NCI-H2081 treated with DMSO at 0.1 percent for 48 hours (cell line): ENCODE measurements around the gene SCUBE1.

Experiments
- DNase-seq: peaks from one replicate; lab custom pipeline; 2025; lab: John Stamatoyannopoulos, UW

SCUBE1 gene

DNA sequence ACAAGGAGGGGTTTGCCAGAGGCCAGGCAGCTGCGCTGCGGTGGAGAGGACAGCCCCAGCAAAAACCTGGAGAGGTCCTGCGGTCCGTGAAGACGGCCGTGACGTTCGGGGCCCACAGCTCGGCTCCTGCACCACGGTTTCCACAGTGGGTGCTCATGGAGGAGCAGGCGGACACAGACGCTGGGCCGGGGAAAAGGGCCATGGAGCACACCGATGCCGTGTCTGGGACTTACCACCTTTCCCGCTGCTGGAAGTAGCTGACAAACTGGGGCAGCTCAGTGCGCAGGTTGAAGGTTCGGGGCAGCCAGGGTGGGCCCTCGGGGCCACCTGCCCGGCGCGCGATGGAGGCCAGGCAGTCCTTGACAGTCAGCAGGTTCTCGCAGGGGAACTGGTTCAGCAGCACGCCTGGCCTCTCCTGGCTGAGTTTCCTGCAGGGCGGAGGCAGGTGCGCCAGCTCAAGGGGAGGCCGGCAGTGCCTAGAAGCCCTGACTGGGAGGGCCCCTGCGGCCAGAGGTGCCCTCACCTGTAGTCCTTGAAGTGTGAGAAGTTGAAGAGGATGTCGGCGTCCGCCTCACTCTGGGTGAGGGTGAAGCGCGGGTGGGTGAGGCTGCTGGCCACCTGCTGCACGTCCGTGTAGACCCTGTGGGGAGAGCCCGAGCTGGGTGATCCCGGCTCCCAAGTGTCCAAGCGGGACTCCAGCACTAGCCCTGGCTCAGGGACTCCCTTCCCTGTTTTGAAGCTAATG is 169.0 kb downstream of the SCUBE1 start:
- DNase-seq: no peak

DNA sequence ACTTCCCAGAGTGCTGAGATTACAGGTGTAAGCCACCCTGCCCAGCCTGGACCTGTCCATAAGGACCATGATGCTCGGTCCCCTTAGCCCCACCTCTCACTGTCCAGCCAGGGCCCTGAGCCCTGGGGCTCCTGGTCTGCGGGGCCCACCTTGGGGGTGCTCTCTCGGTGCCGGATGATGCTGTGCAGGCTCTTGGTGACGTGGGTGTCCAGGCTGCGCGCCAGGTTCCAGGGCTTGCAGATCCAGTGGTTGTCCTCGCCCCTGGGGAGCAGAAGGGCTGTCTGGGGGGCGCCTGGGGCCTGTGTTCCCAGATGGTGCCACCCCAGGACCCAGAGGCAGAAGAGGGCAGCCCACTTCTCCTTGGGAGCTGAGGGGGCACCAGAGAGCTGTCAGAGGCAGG is 169.6 kb downstream of the SCUBE1 start:
- no peak for DNase-seq

DNA sequence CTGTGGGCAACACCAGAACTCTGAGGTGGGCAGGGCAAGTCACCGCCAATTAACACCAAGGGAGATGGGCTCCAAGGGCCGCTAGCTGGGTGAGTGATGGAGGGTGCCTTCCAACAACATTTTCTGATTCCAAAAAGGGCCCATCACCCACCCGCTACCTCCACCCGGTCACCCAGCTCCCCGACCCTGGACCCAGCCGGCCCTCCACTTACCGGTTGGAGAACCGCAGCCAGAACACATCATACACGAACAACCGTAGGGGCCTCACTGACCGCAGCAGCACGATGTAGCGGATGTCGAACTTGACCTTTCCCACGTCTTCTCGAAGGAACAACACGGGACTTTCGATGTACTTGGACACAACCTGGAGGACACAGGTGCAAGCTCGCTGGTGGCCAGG is 171.0 kb downstream of the SCUBE1 start:
- DNase-seq: no peak

DNA sequence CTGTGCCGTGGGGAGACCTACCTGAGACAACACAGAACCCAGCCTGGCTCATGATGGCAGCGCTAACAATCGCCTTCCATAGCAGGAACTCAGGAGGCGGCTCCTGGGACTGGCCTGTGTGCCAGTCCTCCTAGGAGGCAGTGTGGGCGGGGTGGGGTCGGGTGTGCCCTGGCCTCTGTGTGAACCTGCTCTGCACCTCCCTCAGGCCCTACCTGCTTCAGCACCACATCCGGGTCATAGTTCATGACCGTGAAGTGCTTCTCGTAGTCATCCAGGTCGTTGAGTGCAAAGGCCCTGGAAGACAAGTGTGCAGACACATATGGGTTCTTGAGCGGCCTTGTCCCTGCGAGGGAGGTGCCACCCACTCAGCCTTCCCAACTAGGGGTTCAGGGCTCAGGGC is 171.6 kb downstream of the SCUBE1 start:
- DNase-seq: no peak

DNA sequence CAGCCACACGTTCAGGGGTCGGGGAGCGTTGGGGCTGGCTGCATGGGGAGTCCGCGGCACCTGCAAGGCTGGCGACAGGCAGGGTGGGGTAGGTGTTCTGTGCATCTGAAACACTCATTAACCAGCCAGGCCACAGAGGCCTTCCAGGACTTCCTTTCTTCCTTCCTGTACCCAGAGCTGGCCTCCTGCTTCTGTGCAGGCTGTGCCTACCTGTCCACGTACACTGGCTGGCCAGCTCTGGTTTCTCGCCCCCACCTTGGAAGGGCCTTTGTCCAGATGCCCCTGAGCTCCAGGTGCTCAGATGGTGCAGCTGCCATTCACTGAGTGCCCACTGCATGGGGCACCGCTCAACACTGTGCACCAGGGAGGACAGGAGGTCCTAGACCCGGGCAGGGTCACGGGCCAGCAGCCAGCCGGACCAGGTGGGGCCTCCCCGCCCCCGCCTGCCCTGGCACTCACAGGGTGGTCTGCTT is 172.1 kb downstream of the SCUBE1 start:
- no peak for DNase-seq

DNA sequence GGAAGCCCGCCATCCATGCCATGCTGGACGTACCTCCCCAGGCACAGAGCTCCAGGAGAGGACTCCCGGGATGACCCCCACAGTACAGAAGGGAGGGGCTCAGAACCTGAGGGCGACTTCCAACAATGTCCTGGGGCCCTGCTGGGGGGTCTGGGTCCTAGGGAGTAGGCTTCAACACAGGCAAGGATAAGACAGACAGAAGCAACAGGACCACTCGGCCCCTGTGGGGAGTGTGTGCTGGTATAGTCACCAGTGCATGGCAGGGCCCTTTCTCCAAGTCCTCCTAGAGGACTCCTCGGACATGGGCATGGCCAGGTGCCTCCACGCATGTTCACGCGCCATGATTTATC is 173.1 kb downstream of the SCUBE1 start:
- no peak for DNase-seq

DNA sequence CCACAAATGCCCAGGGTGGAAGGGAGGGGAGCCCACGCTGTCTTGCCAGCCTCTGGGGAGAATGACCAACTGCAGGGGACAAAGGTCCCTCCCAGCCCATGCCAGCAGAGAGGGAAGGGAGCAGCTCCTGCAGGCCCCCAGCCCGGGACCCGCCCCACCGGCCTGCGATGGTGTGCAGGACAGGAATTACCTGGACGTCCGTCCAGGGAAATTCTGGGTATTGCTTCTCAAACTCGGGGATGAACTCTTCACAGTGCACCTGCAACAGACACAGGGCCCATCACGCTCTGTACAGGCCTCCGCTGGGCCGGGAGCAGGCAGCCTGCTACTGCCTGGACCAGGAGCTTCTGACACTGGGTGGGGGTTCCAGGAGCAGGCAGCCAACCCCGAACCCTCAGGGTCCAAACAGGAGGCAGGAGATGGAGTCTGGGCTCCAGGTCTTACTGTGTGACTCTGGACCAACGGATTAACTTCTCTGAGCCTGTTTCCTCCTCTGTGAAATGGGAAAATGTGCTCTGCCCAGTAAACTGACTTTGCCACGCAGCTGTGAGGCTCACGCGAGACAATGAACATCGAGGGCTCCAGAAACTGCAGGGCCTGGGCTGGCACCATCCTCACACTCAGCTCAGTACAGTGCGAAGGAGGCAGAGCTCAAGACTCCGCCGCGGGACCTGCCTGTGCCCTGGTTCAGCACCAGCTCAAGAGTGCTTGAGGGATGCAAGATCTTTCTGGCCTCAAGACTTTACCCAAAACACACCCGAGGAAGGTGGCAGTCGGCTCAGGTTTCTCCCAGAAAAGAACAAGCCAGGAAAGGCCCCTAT is 173.7 kb downstream of the SCUBE1 start:
- no peak for DNase-seq

DNA sequence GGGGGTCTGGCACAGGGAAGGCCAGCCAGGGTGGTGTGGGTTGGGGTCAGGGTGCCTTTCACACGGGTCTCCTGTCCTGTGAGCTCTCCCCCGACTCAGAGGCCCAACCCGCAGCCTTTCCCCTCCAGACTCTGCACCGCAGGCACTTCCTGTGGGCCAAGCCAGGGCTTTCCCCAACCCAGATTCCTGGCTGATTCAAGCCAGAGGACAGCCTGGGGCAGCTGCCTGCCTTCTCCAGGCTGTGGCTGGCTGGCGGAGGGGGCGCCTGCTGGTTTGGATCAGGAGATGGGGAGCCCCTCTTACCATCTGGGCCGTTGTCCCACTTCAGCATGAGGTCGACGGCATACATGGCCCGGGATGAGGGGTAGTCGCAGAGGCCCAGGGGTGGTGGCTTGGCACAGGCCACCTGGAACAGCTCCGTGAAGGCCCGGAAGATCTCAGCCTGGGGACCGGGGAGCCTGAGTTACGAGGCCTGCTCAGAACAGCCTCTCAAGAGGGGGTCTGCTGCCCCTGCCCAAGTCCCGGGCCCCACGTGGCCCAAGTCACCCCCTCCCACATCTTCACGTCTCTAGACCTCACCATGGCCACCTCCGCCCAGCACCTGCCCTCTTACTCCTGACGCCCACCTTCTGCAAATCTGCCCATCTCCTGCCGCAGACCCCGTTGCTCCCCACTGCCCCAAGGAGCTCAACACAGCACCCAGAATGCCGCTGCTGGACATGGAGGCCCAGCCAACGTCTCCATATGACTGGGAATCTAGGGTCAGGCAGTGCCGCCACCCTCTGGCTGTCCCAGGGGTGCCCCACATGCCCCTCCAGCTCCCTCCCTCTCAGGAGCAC is 174.5 kb downstream of the SCUBE1 start:
- DNase-seq: no peak

DNA sequence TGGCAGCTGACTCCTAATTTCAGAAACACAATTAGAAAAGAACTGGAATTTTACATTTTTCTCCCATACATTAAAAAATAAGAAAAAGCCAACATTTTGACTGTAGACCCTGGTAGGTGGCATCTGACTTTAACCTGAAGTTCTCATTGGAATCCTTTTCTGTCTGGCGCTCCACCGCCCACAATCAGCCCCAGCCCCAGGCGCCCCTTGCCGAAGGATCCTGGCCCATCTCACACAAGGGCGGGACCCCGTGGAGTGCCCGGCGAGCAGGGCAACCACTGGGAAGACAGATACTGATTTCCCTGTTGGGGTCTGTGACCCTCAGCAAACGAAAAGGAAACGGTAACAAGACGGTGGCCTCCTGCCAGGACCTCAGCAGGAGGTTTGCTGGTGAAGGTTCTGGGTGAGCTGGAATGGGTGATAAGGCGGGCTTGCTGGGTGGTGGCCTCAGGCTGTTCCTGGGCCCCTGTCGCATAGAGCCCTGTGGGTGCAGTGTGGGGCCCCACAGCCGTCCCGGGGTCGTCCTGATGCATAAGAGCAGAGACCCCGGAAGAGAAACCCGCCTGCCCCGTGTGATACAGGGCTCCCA is 176.1 kb downstream of the SCUBE1 start:
- no peak for DNase-seq

DNA sequence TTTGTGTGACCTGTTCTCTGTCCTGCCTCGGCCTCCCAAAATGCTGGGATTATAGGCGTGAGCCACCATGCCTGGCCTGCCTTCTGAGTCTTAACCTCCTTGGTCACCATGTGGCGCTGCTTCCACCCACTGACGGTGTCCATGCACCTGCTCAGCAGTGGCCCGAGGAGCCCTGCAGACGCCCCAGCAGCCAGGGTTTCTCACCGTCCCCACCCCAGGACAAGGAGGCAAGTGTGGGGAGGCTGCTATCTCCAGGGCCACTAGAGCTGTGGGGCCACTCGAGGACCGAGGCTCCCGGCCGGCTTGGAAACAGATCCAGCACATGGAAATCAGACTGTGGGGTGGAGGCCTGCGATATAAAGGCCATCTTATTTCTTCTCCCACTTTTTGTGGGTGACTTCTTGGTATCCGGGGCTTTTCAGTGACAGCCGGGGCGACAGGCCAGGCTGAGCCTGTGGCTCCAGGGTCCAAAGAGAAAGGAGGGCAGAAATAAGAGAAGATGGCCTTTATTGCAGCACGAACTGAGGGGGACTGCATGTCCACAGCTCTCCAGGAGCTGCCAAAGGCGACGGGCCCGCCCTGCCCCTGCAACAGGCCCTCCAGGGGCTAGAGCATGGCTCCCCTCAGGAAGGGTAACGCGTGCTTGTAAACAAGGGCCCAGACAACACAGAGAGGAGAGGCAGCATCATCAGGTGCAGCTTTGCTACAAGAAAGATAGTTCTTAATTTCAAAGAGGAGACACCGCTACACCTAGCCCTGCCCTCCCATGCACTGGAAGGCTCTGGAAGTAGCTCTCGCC is 176.8 kb downstream of the SCUBE1 start:
- no peak for DNase-seq

DNA sequence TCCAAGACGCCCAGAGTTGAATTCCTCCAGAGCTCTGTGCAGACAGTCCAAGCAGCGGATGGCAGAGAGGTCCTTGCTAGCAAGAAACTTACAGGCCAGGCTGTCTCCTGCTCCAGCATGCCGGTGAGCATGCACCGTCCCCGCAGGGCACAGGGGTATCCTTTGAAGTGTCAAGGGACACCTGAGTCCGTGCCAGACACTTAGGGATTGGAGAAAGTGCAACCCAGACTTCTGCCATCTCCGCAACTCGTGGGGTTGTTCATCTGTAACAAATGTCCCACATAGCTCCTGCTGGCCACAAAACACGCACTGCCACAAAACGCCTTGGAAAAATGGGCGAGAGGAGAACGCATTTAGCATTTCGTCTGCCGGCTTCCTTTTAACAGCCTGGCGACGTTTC is 178.5 kb downstream of the SCUBE1 start:
- no peak for DNase-seq

DNA sequence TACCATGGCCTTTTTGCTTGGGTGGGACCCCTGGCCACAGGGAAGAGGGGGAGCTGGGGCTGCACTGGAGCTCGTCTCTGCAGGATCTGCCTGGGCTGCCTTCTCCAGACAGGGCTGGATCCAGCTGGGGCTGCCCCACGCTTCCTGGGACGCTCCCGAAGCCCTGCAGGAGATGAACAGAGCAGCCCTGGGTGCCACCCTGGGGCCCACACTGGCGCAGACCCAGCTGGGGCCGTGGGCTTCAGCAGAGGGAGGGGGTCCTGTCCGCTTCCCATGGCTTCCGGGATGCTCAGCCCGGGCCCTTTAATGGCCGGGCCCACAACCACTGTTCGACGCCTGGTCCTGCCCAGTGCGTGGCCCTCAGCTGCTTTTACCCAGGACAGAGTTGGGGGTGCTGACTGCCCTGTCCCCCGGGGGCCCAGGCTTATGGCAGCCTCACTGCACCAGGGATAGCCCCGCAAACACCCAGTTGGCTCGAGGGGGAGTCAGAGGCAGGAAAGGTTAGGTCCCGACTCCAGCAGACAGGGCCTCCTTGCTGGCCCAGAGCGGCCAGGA is 179.9 kb downstream of the SCUBE1 start:
- no peak for DNase-seq

DNA sequence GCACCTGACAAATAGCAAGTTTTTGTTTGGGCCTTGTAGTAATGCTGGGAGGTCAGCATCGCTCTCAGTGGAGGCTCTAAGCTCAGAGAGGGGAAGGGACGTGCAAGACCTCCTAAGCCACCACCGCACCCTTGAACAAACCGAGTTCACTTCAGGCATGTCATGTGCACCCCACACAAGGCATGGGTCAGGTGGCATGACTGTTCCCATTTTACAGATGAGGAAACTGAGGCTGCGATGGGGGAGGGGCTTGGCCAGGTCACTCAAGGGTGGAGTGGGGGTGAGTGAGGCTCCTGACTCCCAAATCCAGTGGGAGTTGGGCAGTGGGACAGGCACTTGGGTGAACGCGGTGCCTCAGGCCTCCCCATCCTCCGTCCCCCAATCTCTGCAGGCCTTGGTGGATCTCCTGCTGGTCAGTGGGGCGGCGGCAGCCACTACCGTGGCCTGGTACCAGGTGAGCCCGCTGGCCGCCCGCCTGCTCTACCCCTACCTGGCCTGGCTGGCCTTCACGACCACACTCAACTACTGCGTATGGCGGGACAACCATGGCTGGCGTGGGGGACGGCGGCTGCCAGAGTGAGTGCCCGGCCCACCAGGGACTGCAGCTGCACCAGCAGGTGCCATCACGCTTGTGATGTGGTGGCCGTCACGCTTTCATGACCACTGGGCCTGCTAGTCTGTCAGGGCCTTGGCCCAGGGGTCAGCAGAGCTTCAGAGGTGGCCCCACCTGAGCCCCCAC is 180.6 kb downstream of the SCUBE1 start:
- DNase-seq: no peak

DNA sequence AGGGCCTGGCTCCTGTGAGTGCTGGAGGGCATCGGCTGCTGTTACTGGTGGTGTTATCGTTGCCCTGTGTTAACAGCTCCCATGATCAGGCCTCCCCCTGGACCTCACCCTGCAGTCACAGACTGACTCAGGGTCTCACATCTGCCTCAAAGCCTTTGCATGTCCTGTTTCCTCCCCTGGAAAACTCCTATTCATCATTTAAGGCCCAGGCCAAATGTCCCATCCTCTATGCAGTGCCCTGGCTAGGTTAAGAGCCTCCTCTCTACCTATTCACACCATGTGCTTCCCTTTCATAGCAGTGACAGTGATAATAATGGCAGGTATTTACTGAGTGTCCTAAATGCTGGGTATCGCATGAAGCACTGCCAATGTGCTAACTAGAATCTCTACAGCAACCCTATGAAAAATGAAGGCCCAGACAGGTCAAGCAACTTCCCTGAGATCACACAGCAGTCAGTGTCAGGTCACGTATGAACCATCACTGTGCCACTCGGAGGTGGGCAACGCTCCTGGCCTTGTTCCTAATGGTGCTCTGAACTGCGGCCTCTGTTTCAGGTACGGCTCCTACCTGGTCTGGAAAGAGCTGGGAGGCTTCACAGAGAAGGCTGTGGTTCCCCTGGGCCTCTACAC is 182.6 kb downstream of the SCUBE1 start:
- DNase-seq: no peak

DNA sequence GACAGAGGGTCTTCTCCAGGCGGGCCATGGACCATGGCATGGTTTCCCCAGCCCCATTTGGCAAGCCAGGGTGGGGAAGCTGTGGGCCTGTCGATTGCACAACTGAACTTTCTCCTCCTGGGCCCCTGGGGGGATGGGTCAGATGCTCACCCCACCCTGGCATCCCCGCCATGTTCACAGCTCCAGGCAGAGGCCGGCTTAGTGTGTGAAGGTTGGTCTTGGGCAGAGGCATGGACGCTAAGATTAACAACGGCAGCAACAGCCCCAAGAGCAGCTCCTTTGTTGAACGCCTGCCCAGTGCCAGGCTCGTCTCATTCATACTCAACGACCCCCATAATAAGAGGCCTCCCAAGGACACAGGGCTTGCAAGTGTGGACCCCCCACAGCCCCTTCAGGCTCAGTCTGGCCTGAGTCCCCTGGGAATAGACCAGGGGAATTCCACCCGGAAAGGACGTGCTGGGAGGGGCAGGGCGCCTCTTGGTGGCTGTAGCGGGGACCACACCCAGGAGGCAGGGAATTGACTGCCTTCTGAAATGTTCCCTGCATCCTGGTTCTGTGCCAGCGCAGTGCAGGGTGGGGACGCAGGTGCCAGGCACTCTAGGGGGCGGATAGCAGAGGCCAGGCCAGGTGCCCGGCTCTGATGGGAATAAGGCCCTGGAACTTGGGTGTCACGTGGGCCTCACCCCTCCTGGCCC is 183.5 kb downstream of the SCUBE1 start:
- no peak for DNase-seq

DNA sequence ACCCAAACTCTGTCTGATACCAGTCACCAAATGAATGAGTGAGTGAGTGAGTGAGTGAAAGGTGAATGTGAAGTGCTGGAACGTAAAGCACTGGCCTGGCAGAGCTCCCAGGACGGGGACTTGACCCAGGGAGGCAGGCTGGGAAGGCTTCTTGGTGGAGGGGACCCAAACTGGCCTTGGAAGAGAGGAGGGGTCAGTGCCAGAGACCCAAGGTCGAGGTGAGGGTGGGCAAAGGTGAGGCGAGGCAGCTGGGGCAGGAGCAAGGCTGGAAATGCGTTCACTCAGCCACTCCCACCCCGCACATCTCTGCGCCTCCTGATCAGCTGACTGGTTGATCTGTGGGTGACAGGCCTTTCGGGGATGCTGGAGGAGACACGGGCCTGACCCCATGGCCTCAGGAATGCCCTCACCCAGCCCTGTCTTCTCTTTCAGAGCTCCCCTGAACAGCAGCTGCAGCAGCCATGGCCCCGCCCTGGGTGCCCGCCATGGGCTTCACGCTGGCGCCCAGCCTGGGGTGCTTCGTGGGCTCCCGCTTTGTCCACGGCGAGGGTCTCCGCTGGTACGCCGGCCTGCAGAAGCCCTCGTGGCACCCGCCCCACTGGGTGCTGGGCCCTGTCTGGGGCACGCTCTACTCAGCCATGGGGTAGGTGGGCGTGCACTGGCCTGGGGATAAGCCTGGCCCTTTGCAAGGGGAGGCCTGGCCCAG is 184.2 kb downstream of the SCUBE1 start:
- DNase-seq: no peak

DNA sequence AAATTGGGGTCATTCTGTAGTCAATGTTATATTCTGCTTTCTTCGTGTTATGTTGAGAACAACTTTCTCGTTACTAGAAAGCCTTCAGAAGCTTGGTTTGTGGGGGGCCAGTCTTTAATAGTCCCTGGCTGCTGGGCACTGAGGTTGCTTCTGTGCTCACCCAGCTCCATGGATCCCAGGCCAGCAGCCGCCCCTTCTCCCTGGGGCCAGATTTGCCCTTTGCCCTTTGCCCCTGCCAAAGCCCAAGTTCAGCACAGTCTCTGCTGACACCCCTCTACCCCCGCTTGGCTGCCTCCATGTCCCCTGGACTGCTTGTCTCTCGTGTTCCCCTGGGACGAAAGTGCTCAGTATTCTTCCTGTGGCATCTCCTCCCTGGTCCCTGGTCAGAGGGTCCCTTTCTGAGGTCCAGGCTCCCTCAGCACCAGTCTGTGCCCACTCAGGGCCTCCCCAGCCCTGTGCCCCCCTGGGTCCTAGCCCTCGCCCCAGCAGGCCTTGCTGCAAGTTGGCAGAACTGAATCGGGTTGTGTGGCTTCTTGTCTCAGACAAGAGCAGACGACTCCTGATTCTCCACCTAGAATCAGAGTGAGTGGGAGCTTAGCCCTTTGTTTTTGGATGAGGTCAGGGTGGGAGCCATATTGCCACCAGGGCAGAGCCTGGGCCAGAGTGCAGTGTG is 185.2 kb downstream of the SCUBE1 start:
- DNase-seq: no peak

DNA sequence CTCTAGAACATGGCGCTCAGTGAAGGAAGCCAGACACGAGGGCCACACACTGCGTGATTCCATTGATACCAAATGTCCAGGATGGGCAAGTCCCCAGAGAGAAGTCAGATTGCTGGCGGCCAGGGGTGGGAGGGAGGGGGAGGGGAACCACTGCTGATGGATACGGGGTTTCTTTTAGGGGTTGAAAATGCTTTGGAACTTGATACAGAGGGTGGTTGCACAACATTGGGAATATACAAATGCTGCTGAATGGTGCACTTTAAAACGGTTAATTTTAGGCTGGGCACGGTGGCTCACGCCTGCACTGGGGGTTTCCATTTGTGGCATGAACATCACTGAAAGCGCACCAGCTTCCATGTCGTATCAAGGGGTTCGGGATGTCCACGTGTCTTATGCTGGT is 186.8 kb downstream of the SCUBE1 start:
- no peak for DNase-seq
